Measurements from ENCODE around the gene MAPK8IP2. TPM values are rescaled to one million over a fixed set of nuclear protein-coding genes. Genes with fewer than 3 reads are reported as not detected.

MAPK8IP2 gene
- total and polyA plus RNA-seq, 2 donors (not counting 1 experiment from before 2014, with no cell fraction given) = 0.10 to 0.17 TPM

- peaks cover 6% of the 10 kb centered on the region for H3K27me3 ChIP-seq (ENCODE audit: control insufficient read depth, insufficient read depth, low read length)
- no peaks in the 10 kb centered on the region for H3K79me2 ChIP-seq (ENCODE audit: control insufficient read depth, insufficient read depth, low read length)
- no peaks in the 10 kb centered on the region for H4K20me1 ChIP-seq (ENCODE audit: control insufficient read depth, extremely low read depth, insufficient read depth, low read length)
- TF ChIP-seq EZH2 (IDR thresholded peaks at IDR 0.05; ENCODE audit: low read length, missing control alignments) (peak; percentile 26), CTCF (conservative IDR thresholded peaks at IDR 0.05 in 1 of 2, IDR thresholded peaks at IDR 0.05 in 1 of 2; ENCODE audit: low read depth in 1 of 2, low read length in 2 of 2) (peak; percentile 61 to 64)
- H3K27ac ChIP-seq (ENCODE audit: insufficient read depth, low read length) = no peak within 1 kb of the TSS
- H3K4me1 ChIP-seq (ENCODE audit: control insufficient read depth, extremely low read depth, insufficient read depth, low read length) = peaks cover 3% of the 10 kb centered on the region
- H3K4me2 ChIP-seq (ENCODE audit: extremely low read depth, insufficient read depth, low read length) = peak within 1 kb of the TSS; percentile 97
- DNase-seq (ENCODE audit: low read depth in 2 of 2) = peak; percentile 72 to 83
- H3K4me3 ChIP-seq (replicated peaks in 1 of 4; ENCODE audit: control extremely low read depth in 1 of 4, insufficient read depth in 1 of 4, low read depth in 3 of 4, low read length in 4 of 4) = peak within 1 kb of the TSS; percentile 65 to 84 (median 80)
- H3K9me3 ChIP-seq (ENCODE audit: control insufficient read depth, insufficient read depth, low read depth, low read length) = no peaks in the 10 kb centered on the region
- H3K9ac ChIP-seq (ENCODE audit: insufficient read depth, low read length) = no peak within 1 kb of the TSS
- no peaks in the 10 kb centered on the region for H3K36me3 ChIP-seq (ENCODE audit: control insufficient read depth, insufficient read depth, low read length)
- peak within 1 kb of the TSS; percentile 97 for H2AFZ ChIP-seq (ENCODE audit: low read length)
Observed at GRCh38 chr22:50562523-50563412, 37.8 kb upstream of the MAPK8IP2 start, which contains the start of gene SYCE3. Gene SYCE3, minus strand, starts transcription at chr22:50562919. Its CDS starts 6,514 bp downstream, at chr22:50556405.

GRCh38 chr22:50563413-50564160 is 37.0 kb upstream of the MAPK8IP2 start:
- Histone ChIP-seq H3K27me3 (ENCODE audit: control insufficient read depth, insufficient read depth, low read length) (peaks cover 6% of the 10 kb centered on the region), H3K27ac (ENCODE audit: insufficient read depth, low read length) (no peak overlapping the region), H3K9me3 (ENCODE audit: control insufficient read depth, insufficient read depth, low read depth, low read length) (no peaks in the 10 kb centered on the region), H3K79me2 (ENCODE audit: control insufficient read depth, insufficient read depth, low read length) (no peaks in the 10 kb centered on the region), H3K4me3 (replicated peaks in 1 of 4; ENCODE audit: control extremely low read depth in 1 of 4, insufficient read depth in 1 of 4, low read depth in 3 of 4, low read length in 4 of 4) (peak overlapping the region; percentile 65 to 84 (median 80)), H2AFZ (ENCODE audit: low read length) (peak overlapping the region; percentile 97), H3K36me3 (ENCODE audit: control insufficient read depth, insufficient read depth, low read length) (no peaks in the 10 kb centered on the region), H3K4me2 (ENCODE audit: extremely low read depth, insufficient read depth, low read length) (peak overlapping the region; percentile 97), H3K4me1 (ENCODE audit: control insufficient read depth, extremely low read depth, insufficient read depth, low read length) (peaks cover 3% of the 10 kb centered on the region), H4K20me1 (ENCODE audit: control insufficient read depth, extremely low read depth, insufficient read depth, low read length) (no peaks in the 10 kb centered on the region), H3K9ac (ENCODE audit: insufficient read depth, low read length) (no peak overlapping the region)
- DNase-seq (ENCODE audit: low read depth in 2 of 2) = no peak
- TF ChIP-seq EZH2 (IDR thresholded peaks at IDR 0.05; ENCODE audit: low read length, missing control alignments) (no peak), CTCF (conservative IDR thresholded peaks at IDR 0.05 in 1 of 2, IDR thresholded peaks at IDR 0.05 in 1 of 2; ENCODE audit: low read depth in 1 of 2, low read length in 2 of 2) (no peak)

GRCh38 chr22:50564289-50564688 is 36.3 kb upstream of the MAPK8IP2 start:
- DNase-seq (ENCODE audit: low read depth in 2 of 2) = no peak
- H3K4me3 ChIP-seq (replicated peaks in 1 of 4; ENCODE audit: control extremely low read depth in 1 of 4, insufficient read depth in 1 of 4, low read depth in 3 of 4, low read length in 4 of 4) = no peak overlapping the region
- no peaks in the 10 kb centered on the region for H3K79me2 ChIP-seq (ENCODE audit: control insufficient read depth, insufficient read depth, low read length)
- H3K9ac ChIP-seq (ENCODE audit: insufficient read depth, low read length) = no peak overlapping the region
- H4K20me1 ChIP-seq (ENCODE audit: control insufficient read depth, extremely low read depth, insufficient read depth, low read length) = no peaks in the 10 kb centered on the region
- no peak overlapping the region for H3K4me2 ChIP-seq (ENCODE audit: extremely low read depth, insufficient read depth, low read length)
- peaks cover 6% of the 10 kb centered on the region for H3K27me3 ChIP-seq (ENCODE audit: control insufficient read depth, insufficient read depth, low read length)
- H2AFZ ChIP-seq (ENCODE audit: low read length) = no peak overlapping the region
- no peak overlapping the region for H3K27ac ChIP-seq (ENCODE audit: insufficient read depth, low read length)
- TF ChIP-seq EZH2 (IDR thresholded peaks at IDR 0.05; ENCODE audit: low read length, missing control alignments) (no peak), CTCF (conservative IDR thresholded peaks at IDR 0.05 in 1 of 2, IDR thresholded peaks at IDR 0.05 in 1 of 2; ENCODE audit: low read depth in 1 of 2, low read length in 2 of 2) (no peak)
- H3K36me3 ChIP-seq (ENCODE audit: control insufficient read depth, insufficient read depth, low read length) = no peaks in the 10 kb centered on the region
- no peaks in the 10 kb centered on the region for H3K9me3 ChIP-seq (ENCODE audit: control insufficient read depth, insufficient read depth, low read depth, low read length)
- H3K4me1 ChIP-seq (ENCODE audit: control insufficient read depth, extremely low read depth, insufficient read depth, low read length) = peaks cover 3% of the 10 kb centered on the region
